ENCODE data around the gene CRP.
"Not testable (repeated sequence)": the region's sequence is repeated elsewhere in the genome, so short reads cannot be mapped to it uniquely, and the experiment has no call there.

Gene CRP

DNA sequence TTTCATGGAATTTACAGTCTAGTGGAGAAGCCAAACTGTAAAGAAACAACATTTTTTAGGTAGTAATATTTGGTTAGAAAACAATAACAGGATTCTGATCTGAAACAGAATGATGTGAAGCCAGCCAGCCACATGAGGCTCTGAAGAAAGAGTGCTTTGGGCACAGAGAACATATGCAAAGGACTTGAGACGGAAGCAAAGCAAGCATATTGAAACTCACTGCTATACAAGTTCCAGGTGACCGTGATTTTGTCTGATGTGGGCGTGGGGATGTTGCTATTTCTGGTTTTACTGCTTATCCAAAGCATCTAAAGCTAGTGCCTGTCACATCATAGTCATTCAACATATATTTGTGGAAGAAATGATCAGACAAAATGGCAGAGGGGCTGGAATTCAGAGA is 14.7 kb downstream of the CRP start:
- no peak for DNase-seq (ENCODE audit: low read depth)

GRCh38 chr1:159699246-159699645 is 15.1 kb downstream of the CRP start:
- no peak for DNase-seq (ENCODE audit: low read depth)

- DNase-seq (ENCODE audit: low read depth) = no peak
Observed at GRCh38 chr1:159687511-159687910, 26.9 kb downstream of the CRP start.

- DNase-seq (ENCODE audit: low read depth) = no peak
Observed at GRCh38 chr1:159686599-159687299, 27.6 kb downstream of the CRP start.

DNA sequence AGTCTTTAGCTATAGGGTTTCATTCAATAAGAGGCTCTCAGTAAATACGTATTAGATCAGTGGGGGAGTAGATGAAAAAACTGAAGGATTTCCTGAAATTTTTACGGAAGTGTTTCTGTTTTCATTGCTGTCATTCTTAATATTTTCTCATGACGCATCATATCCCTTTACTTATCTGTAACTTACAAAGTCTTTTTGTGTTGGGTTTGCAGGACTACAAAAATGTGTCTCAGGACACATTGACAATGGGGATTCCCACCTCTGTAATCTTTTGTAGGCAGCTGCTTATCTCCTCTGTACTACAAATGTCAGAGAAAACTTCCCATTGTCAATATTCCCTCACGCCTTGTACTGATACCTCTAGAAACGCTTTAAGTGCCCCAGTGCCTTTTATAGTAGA is 35.5 kb downstream of the CRP start:
- no peak for DNase-seq (ENCODE audit: low read depth)

GRCh38 chr1:159675046-159675445 is 39.3 kb downstream of the CRP start:
- no peak for DNase-seq (ENCODE audit: low read depth)

GRCh38 chr1:159672390-159672789 is 42.0 kb downstream of the CRP start:
- not testable (repeated sequence) for DNase-seq (ENCODE audit: low read depth)

GRCh38 chr1:159669338-159669737 is 45.1 kb downstream of the CRP start:
- DNase-seq (ENCODE audit: low read depth) = no peak

GRCh38 chr1:159668739-159669138 is 45.6 kb downstream of the CRP start:
- no peak for DNase-seq (ENCODE audit: low read depth)

DNA sequence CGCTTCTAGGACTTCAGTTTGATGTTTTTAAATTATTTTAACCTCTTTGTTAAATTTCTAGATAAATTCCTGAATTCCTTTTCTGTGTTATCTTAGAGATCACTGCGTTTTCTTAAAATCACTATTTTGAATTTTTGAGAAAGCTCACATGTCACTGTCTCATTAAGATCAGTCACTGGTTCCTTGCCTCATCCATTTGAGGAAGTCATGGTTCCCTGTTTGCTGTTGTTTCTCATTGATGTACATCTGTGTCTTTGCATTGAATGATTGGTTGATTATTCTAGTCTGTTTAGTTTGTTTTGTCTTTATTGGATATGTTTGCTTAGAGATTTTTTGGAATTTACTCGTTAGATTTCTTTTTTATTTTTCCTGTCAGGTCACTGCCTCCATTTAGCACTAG is 50.1 kb downstream of the CRP start:
- DNase-seq (ENCODE audit: low read depth) = no peak

- no peak for DNase-seq (ENCODE audit: low read depth)
Observed at GRCh38 chr1:159663552-159663951, 50.8 kb downstream of the CRP start.
